SHP77 treated with DMSO at 0.1 percent for 48 hours (cell line): ENCODE results near the gene KIAA1586.
"Not testable (repeated sequence)": the region's sequence is repeated elsewhere in the genome, so short reads cannot be mapped to it uniquely, and the experiment has no call there.

Experiments used
- DNase-seq: peaks from one replicate; lab custom pipeline; 2025; lab: John Stamatoyannopoulos, UW

Gene KIAA1586

DNA sequence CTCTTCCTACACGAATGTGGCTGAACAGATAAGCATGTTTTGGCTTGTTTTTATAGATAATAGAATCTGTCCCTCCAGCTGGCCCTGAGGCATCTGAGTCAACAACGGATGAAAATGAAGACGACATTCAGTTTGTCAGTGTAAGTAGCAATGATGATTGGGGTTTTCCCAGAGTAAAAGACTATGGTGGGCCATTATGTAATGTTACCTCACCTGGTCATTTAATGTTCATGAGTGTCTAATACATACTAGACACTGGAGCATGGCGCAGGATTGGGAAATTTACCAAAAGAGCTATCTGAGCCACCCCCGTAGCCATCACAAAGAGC lies 728 bp downstream of the KIAA1586 start:
- DNase-seq: not testable (repeated sequence)

GRCh38 chr6:57047859-57048258 lies 1.4 kb downstream of the KIAA1586 start:
- not testable (repeated sequence) for DNase-seq

GRCh38 chr6:57048577-57048976 lies 2.1 kb downstream of the KIAA1586 start:
- no peak for DNase-seq

GRCh38 chr6:57063847-57064246 lies 17.4 kb downstream of the KIAA1586 start:
- DNase-seq: no peak

GRCh38 chr6:57064809-57065208 lies 18.3 kb downstream of the KIAA1586 start:
- DNase-seq: no peak

- DNase-seq: no peak
Measured at GRCh38 chr6:57068061-57068460, 21.6 kb downstream of the KIAA1586 start.

DNA sequence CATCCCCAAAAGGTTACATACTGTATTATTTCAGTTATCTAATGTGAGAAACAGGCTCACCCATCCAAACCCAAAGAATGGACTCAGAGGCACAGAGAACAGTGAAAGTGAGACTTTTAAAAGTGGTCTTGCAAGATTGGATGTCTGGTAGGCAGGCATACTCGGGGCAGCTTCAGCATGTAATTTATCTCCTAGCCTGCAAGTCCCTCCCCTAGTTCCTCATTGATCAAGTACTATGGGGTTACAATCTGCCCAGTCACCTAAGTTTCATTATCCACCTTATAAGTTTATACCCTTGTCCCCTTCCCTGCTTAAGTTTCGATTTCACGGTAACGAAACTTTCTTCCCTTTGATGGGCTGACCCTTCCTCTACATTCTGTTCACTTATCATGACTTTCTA lies 22.7 kb downstream of the KIAA1586 start:
- no peak for DNase-seq

GRCh38 chr6:57069920-57070331 lies 23.4 kb downstream of the KIAA1586 start:
- no peak for DNase-seq

DNA sequence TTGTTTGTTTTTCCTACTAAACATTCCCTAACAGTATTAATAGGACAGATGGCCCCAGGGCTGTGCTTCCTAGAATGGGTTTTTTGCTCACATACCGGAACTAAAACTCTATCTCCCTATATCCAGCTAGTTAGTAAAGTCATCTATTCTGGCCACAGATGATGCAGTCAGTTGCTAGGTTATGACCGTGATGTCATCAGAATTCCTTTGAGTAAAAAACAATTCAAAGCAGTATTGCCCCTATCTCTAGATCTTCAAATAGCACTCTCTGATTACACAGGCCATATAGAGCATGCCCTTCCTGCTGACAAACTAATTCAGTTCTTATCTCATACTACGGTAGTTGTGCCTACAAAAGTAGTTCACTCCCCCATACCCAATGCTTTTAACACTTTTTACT lies 25.6 kb downstream of the KIAA1586 start:
- DNase-seq: no peak

- DNase-seq: no peak
Measured at GRCh38 chr6:57074383-57074782, 27.9 kb downstream of the KIAA1586 start.

- DNase-seq: no peak
Measured at GRCh38 chr6:57075092-57075491, 28.6 kb downstream of the KIAA1586 start.

DNA sequence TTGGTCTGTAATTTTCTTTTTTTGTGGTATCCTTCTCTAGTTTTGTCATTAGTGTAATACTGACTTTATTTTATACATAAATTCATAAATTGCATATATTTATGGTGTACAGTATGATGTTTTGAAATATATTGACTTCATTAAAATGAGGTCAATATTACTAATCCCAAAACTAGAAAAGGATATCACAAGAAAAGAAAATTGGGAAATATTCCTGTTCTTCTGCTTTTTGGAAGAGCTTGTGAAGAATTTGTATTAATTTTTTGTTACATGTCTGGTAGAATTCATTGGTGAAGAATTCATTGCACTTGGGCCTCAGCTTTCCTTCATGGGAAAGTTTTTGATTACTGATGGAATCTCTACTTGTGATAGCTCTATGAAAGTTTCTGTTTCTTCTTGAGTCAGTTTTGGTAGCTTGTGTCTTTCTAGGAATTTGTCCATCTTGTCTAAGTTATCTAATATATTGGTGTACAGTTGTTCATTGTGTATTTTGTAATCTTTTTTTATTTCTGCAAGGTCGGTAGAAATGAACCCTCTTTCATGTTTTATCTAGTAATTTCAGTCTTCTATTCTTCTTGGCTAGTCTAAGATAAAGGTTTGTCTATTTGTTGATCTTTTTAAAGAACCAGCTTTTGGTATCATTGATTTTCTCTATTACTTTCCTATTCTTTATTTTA lies 32.2 kb downstream of the KIAA1586 start:
- no peak for DNase-seq

- no peak for DNase-seq
Measured at GRCh38 chr6:57085471-57085870, 39.0 kb downstream of the KIAA1586 start.

DNA sequence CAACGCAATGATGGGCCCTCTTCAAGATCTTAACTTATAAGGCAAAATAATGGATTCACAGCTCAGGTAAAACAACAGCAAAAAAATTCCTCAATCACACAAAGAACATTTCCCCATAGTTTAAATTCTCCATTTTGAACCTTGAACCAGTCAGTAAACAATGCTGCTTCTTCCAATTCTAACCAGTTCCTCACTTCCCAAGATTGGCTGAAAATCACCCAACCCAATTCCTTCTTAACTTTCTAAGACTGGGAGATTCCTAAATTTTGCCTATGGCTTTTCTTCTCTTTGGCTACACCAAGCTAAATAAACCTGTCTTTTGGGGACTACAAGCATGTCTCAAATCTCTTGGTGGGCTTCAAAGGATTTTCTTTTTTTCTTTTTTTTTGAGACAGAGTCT lies 40.4 kb downstream of the KIAA1586 start:
- no peak for DNase-seq

DNA sequence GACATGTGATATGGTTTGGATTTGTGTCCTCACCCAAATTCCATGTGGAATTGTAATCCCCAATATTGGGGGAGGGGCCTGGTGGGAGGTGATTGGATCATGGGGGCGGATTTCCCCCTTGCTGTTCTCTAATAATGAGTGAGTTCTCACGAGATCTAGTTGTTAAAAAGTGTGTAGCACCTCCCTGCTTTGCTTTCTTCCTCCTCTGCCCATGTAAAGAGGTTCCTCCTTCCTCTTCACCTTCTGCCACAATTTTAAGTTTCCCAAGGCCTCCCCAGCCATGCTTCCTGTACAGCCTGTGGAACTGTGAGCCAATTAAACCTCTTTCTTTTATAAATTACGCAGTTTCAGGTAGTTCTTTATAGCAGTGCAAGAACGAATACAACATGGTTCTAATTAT lies 41.4 kb downstream of the KIAA1586 start:
- DNase-seq: no peak

- DNase-seq: no peak
Measured at GRCh38 chr6:57089265-57089664, 42.8 kb downstream of the KIAA1586 start.

DNA sequence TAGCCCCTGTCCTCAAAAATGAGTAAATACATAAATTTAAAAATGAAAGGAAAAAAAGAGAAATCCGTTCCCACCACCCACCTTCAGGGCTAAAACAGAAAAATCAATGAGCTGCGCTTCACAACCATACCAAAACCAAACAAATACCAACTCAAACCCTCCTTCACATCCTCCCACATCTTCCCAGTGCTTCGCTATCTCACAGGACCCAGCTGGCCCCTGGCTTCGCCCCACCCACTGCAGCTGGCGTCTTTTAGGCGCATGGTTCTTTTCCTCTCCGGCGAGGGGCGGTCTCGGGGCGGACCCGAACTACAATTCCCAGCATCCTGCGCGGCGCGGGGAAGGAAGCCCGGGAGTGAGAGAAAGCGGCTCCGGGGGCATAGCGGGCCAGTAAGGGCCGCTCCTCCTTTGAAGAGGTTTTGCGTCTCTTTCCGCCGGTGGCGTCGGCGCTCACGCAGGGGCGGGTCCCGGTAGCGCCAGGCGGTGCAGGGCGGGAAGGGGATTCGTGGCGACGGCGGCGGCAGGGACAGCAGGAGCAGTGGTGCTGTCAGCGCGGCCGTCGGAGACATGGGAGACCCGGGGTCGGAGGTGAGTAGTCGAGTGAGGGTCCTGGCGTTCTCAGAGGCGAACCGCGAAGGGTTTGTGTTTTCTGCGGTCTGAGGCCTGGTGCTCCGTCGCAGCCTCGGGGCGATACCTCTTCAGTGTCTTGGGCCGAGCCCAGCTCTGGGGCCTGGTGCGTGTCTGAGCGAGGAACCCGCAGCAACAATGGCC lies 43.4 kb downstream of the KIAA1586 start, which contains the start of gene ZNF451:
Gene ZNF451, plus strand, starts transcription at position 502 of the 771 bp plus-strand sequence. Its CDS starts 66 bp downstream, at position 568.
- DNase-seq: peak; percentile 88

GRCh38 chr6:57090458-57091067 lies 44.1 kb downstream of the KIAA1586 start:
- not testable (repeated sequence) for DNase-seq

DNA sequence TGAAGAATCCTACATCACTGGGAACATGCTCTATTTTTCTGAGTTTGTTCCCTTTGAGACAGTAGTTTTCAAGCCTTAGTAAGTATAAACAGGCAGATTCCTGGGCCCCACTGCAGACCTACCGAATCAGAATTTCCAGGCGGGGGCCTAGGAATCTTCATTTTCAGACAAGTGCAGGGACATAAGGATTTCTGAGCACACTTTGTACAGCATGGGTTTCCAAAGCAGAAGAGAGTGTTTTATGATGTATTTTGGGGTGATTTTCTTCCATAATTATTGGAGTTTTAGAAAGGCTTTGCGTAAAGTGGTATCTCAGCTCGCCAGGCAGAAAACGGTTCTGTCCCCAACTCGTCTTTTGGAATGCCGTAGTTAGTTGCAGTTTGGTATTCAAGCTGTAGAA lies 44.9 kb downstream of the KIAA1586 start:
- DNase-seq: not testable (repeated sequence)

DNA sequence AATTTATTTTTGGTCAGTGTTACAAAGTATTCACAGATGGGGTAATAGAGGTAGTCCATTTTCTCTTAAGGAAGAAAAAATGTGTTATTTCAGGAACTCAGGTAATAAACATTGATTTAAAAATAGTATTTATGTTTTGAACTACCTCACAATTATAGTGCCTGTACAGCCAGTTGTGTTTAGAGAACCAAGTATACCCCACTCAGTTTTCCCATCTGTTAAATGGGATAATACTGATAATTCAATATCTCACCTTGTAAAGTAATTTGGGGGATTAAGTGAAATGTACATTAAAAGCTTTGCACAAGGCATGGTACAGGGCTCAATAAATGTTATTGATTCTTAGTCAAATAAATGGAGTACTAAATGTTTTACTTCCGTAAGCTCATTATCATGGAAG lies 48.2 kb downstream of the KIAA1586 start:
- no peak for DNase-seq

- no peak for DNase-seq
Measured at GRCh38 chr6:57097596-57097995, 51.1 kb downstream of the KIAA1586 start.

- no peak for DNase-seq
Measured at GRCh38 chr6:57102976-57103375, 56.5 kb downstream of the KIAA1586 start.

- no peak for DNase-seq
Measured at GRCh38 chr6:57104336-57104735, 57.8 kb downstream of the KIAA1586 start.
